Erythroblast (primary cell): Measurements from ENCODE around the gene FRAS1.

ENCODE experiments used
- GATA1 ChIP-seq: IDR thresholded peaks from 2 replicates; pipeline ENCODE4 v1.6.1; 2011; ENCODE audit warnings: low read depth, mild to moderate bottlenecking, control low read depth, low read length, moderate library complexity
- POLR2A ChIP-seq: IDR thresholded peaks from 2 replicates; pipeline ENCODE4 v1.6.1; 2011; ENCODE audit warnings: mild to moderate bottlenecking, low read length

GRCh38 chr4:78424461-78424860 lies 367.3 kb downstream of the FRAS1 start:
- TF ChIP-seq POLR2A (no peak), GATA1 (no peak)
